ENCODE measurements around the gene NLRP14. TPM values are rescaled to one million over a fixed set of nuclear protein-coding genes. Genes with fewer than 3 reads are reported as not detected.

Gene NLRP14
- total and polyA plus RNA-seq, 12 donors, result 0.05 to 0.11 (median 0.11) TPM; not detected in 8

DNA sequence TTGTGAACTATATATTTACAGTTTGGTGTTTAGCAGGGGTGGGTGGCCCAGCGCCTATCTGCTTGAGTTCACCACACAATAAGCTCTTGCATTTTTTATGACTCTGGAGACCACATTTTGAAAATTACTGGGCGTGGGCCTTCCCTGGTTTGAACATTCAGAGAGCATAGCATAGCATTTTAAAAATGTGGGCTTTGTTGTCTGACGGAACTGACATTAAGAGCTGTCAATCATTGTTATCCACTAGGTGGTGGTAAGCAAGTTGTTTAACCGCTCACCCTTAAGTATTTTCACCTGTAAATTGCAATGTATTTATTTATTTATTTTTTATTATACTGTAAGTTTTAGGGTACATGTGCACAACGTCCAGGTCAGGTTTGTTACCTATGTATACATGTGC is 1.0 kb downstream of the NLRP14 start:
- intact Hi-C loops (cut with DNase I), result no loop called here
- no peaks in the 10 kb centered on the region for H3K27me3 ChIP-seq
- H3K4me1 ChIP-seq (replicated peaks in 1 of 2), result peaks cover 8 to 16% of the 10 kb centered on the region in 2 donors
- no peak for DNase-seq
- no peaks in the 10 kb centered on the region for H3K36me3 ChIP-seq (replicated peaks in 1 of 2)
- H3K9me3 ChIP-seq (replicated peaks in 1 of 3), result no peaks in the 10 kb centered on the region
- 88 to 94% (median 90%) methylated on average over 5 of the region's 5 CpGs for WGBS, 4 donors
- no peak for TF ChIP-seq POLR2A (IDR thresholded peaks at IDR 0.05)
- TF ChIP-seq, protein P1, sequence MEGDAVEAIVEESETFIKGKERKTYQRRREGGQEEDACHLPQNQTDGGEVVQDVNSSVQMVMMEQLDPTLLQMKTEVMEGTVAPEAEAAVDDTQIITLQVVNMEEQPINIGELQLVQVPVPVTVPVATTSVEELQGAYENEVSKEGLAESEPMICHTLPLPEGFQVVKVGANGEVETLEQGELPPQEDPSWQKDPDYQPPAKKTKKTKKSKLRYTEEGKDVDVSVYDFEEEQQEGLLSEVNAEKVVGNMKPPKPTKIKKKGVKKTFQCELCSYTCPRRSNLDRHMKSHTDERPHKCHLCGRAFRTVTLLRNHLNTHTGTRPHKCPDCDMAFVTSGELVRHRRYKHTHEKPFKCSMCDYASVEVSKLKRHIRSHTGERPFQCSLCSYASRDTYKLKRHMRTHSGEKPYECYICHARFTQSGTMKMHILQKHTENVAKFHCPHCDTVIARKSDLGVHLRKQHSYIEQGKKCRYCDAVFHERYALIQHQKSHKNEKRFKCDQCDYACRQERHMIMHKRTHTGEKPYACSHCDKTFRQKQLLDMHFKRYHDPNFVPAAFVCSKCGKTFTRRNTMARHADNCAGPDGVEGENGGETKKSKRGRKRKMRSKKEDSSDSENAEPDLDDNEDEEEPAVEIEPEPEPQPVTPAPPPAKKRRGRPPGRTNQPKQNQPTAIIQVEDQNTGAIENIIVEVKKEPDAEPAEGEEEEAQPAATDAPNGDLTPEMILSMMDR (IDR thresholded peaks at IDR 0.05), result no peak
- no peak overlapping the region for H3K27ac ChIP-seq
- H3K4me3 ChIP-seq, result no peak overlapping the region

DNA sequence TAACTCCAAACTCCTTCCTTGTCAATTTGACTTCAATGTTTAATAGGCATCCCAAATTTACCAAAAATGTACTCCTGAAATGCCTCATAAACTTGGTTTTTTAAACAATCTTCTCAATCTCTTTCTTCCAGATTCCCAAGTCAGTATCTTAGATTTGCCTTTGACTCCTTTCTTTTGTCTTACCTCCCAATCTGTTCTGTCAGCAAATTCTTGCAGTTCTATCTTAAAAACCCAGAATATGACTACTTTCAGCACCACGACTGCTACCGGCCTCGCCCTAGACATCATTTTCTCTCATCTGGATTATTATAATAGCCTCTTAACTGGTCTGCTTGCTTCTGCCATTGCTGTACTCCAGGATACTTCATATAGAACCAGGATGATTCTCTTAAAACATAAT is 7.9 kb downstream of the NLRP14 start:
- intact Hi-C loops (cut with DNase I), result no loop called here
- no peaks in the 10 kb centered on the region for H3K36me3 ChIP-seq (replicated peaks in 1 of 2)
- H3K4me3 ChIP-seq, result no peak overlapping the region
- no peaks in the 10 kb centered on the region for H3K9me3 ChIP-seq (replicated peaks in 1 of 3)
- DNase-seq, result no peak
- H3K27ac ChIP-seq, result no peak overlapping the region
- 83 to 88% (median 85%) methylated on average over 3 of the region's 3 CpGs for WGBS, 4 donors
- H3K27me3 ChIP-seq, result no peaks in the 10 kb centered on the region
- TF ChIP-seq, protein P1 (IDR thresholded peaks at IDR 0.05), result no peak
- no peak for TF ChIP-seq POLR2A (IDR thresholded peaks at IDR 0.05)
- no peaks in the 10 kb centered on the region for H3K4me1 ChIP-seq (replicated peaks in 1 of 2)

DNA sequence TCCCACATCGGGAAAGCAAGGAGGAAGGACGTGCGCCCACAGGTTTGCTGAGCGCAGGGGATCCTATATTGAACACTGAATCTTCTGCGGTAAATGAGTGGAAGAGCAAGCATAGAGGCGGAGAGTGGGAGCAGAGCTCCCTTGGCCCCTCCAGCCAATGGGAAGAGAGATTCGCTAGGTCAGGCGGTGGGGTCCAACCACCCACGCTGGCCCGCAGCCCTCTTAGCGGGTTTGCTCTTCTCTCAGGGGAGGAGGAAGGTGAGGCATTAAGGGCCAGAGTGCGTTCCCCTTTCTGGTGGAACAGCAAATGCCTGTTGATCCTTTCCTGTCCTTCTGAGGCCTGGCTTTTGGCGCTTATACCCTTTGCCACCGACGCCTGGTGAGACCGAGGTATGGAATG is 10.6 kb downstream of the NLRP14 start:
- no peak overlapping the region for H3K27ac ChIP-seq
- DNase-seq, result no peak
- no peak overlapping the region for H3K4me3 ChIP-seq
- WGBS, 4 donors, result 81 to 89% (median 86%) methylated on average over 16 of the region's 16 CpGs
- H3K27me3 ChIP-seq, result no peaks in the 10 kb centered on the region
- TF ChIP-seq POLR2A (IDR thresholded peaks at IDR 0.05), result no peak
- TF ChIP-seq, protein P1 (IDR thresholded peaks at IDR 0.05), result no peak
- H3K4me1 ChIP-seq (replicated peaks in 1 of 2), result no peaks in the 10 kb centered on the region
- H3K36me3 ChIP-seq (replicated peaks in 1 of 2), result no peaks in the 10 kb centered on the region
- H3K9me3 ChIP-seq (replicated peaks in 1 of 3), result no peaks in the 10 kb centered on the region
- intact Hi-C loops (cut with DNase I), result no loop called here

DNA sequence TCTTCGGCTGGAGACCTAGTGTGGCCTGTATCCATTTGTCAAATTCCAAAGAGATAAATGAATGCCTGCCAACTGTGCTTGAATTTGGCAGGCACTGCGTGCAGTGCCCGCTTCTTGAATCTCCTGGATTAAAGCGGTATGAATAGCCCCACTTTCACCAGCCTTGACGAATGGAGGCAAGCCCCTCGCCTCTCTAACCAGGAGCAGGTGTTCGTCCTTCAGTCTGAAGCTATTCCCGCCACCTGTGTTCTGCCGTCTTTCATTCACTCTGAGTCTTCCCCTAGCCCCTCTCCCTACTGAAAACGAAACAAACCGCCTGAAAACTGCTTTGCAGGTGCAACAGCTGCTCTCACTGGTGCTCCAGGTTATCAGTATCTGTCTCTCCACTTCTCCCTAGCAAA is 11.2 kb downstream of the NLRP14 start:
- Histone ChIP-seq H3K4me3 (no peak overlapping the region), H3K9me3 (replicated peaks in 1 of 3) (no peaks in the 10 kb centered on the region), H3K4me1 (replicated peaks in 1 of 2) (no peaks in the 10 kb centered on the region), H3K27ac (no peak overlapping the region), H3K27me3 (no peaks in the 10 kb centered on the region), H3K36me3 (replicated peaks in 1 of 2) (no peaks in the 10 kb centered on the region)
- 63 to 74% (median 70%) methylated on average over 8 to 11 of the region's 11 CpGs for WGBS, 4 donors
- intact Hi-C loops (cut with DNase I), result no loop called here
- DNase-seq, result no peak
- TF ChIP-seq, protein P1 (IDR thresholded peaks at IDR 0.05), result no peak
- TF ChIP-seq POLR2A (IDR thresholded peaks at IDR 0.05), result no peak
